ENCODE results near the gene KCNJ16. TPM values are rescaled to one million over a fixed set of nuclear protein-coding genes. Genes with fewer than 3 reads are reported as not detected.
A peak's percentile ranks its signal among the peaks of the same experiment; 100 is the strongest.

Gene KCNJ16
- total and polyA plus RNA-seq, 2 experiments from 2014 or later: not detected

DNA sequence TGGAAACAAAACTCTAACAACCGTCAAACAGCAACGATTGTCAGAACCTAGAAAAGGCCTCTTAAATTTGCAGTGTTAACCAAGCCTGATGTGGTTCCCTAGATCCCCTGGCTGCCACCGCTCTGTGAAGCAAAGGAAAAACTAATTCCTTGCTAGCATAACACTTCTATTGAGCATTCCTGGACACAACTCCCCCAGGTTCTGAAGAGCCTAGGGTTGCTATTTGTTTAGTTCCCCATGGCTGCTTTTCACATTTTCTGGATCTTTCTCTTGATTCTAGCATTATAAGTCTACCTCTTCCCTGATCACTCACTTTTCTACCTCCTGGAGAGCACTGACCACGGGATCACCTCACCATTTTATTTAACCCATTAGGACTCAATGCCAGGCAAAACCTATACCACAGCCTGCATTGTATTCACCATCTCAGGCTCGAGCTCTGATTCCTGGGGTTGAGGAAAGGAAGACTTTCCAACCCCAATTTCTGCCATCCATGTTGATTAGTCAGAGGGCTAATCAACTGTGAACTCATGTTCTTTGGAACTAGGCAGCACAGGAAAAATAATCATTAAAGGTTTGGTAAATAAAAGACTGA lies 692 bp upstream of the KCNJ16 start:
- TF ChIP-seq, protein P1, sequence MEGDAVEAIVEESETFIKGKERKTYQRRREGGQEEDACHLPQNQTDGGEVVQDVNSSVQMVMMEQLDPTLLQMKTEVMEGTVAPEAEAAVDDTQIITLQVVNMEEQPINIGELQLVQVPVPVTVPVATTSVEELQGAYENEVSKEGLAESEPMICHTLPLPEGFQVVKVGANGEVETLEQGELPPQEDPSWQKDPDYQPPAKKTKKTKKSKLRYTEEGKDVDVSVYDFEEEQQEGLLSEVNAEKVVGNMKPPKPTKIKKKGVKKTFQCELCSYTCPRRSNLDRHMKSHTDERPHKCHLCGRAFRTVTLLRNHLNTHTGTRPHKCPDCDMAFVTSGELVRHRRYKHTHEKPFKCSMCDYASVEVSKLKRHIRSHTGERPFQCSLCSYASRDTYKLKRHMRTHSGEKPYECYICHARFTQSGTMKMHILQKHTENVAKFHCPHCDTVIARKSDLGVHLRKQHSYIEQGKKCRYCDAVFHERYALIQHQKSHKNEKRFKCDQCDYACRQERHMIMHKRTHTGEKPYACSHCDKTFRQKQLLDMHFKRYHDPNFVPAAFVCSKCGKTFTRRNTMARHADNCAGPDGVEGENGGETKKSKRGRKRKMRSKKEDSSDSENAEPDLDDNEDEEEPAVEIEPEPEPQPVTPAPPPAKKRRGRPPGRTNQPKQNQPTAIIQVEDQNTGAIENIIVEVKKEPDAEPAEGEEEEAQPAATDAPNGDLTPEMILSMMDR (IDR thresholded peaks at IDR 0.05; ENCODE audit: low read depth, low read length): no peak
- DNase-seq (ENCODE audit: low read depth in 1 of 2, low spot score in 1 of 2): no peak
- H3K9me3 ChIP-seq (ENCODE audit: low read depth): no peaks in the 10 kb centered on the region
- no peaks in the 10 kb centered on the region for H3K27me3 ChIP-seq
- no peak overlapping the region for H3K4me3 ChIP-seq
- H3K27ac ChIP-seq: no peak overlapping the region
- no peaks in the 10 kb centered on the region for H3K4me1 ChIP-seq (ENCODE audit: low read depth)
- H3K36me3 ChIP-seq: no peaks in the 10 kb centered on the region

DNA sequence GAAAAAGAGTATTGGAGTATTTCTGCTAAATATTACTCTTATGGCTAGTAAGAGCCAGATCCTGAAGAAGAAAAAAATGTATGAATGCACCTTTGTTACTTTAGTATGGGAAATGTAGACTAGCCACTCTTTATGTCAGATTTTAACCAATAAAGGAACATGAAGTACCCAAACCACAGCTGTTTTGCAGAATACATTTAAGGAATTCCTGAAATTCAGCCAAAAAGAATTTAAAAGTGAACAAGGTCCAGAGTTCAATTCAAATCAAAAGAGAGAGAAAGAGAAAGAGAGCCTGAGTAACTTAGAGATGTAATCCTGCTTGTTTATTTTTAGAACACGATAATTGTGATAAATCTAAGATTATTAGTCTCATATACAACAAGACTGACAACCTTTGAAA lies 1.2 kb downstream of the KCNJ16 start:
- no peaks in the 10 kb centered on the region for H3K36me3 ChIP-seq
- peak in 1 of 2 donors; percentile 37 for DNase-seq (ENCODE audit: low read depth in 1 of 2, low spot score in 1 of 2)
- no peak overlapping the region for H3K4me3 ChIP-seq
- TF ChIP-seq, protein P1 (IDR thresholded peaks at IDR 0.05; ENCODE audit: low read depth, low read length): no peak
- no peaks in the 10 kb centered on the region for H3K27me3 ChIP-seq
- H3K27ac ChIP-seq: no peak overlapping the region
- H3K9me3 ChIP-seq (ENCODE audit: low read depth): no peaks in the 10 kb centered on the region
- H3K4me1 ChIP-seq (ENCODE audit: low read depth): no peaks in the 10 kb centered on the region

DNA sequence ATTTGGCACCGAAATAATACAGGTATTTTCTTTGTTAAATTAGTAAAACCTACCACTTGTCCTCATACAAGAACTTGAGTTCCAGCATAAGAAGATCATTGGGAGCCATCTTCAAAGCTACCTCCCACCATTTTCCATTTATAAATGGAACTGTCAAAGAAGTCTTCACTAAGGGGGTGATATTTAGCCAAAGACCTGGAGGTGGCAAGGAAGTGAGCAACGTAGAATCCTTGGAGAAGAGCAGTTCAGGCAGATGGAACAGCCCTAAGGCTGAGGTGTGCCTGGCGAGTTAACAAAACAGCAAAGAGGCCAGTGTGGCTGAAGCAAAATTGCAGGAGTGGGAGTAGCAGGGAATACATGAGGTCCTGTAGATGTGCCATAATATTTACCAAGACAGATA lies 1.8 kb downstream of the KCNJ16 start:
- Histone ChIP-seq H3K27me3 (no peaks in the 10 kb centered on the region), H3K9me3 (ENCODE audit: low read depth) (no peaks in the 10 kb centered on the region), H3K4me1 (ENCODE audit: low read depth) (no peaks in the 10 kb centered on the region), H3K36me3 (no peaks in the 10 kb centered on the region), H3K27ac (no peak overlapping the region), H3K4me3 (no peak overlapping the region)
- TF ChIP-seq, protein P1 (IDR thresholded peaks at IDR 0.05; ENCODE audit: low read depth, low read length): no peak
- DNase-seq (ENCODE audit: low read depth in 1 of 2, low spot score in 1 of 2): no peak

DNA sequence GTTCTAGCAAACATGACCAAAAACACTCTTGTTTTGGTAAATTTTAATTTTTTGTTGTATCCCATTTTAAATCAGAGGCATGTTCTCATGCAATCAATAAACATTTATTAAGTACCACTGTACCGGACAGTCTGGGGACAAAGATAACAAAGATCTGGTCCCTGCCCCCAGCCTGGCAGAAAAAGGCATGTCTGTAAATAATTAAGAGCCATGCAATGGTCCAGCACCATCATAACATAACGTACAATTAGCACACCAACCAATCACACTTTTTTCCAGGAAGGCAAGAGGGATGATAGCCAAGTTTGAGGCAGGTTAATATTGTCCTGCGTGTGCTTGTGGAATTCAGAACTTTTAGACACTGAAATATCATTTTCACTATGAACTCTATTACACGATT lies 3.5 kb downstream of the KCNJ16 start:
- H3K27ac ChIP-seq: no peak overlapping the region
- H3K36me3 ChIP-seq: no peaks in the 10 kb centered on the region
- no peak overlapping the region for H3K4me3 ChIP-seq
- no peak for DNase-seq (ENCODE audit: low read depth in 1 of 2, low spot score in 1 of 2)
- no peaks in the 10 kb centered on the region for H3K4me1 ChIP-seq (ENCODE audit: low read depth)
- TF ChIP-seq, protein P1 (IDR thresholded peaks at IDR 0.05; ENCODE audit: low read depth, low read length): no peak
- H3K27me3 ChIP-seq: no peaks in the 10 kb centered on the region
- no peaks in the 10 kb centered on the region for H3K9me3 ChIP-seq (ENCODE audit: low read depth)

DNA sequence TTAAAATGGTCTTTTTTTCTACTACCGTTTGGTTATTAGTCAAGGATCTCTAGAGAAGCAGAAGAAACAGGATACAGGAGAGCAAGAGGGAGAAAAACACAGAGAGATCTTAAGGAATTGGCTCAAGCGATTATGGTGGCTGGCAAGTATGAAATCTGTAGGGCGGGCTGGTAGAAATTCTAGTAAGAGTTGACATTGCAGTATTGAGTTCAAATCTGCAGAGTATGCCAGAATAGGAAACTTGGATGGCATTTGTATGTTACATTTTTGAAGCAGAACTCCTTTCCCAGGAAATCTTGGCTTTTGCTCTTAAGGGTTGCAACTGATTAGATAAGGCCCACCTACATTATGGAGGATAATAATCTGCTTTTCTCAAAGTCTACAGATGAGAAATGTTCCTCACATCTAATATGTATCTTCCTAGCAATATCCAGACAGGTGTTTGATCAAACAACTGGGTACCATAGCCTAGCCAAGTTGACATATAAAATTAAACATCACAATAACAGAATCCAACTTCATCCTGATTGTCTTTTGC lies 4.0 kb downstream of the KCNJ16 start:
- no peak for DNase-seq (ENCODE audit: low read depth in 1 of 2, low spot score in 1 of 2)
- H3K36me3 ChIP-seq: no peaks in the 10 kb centered on the region
- H3K9me3 ChIP-seq (ENCODE audit: low read depth): no peaks in the 10 kb centered on the region
- no peaks in the 10 kb centered on the region for H3K27me3 ChIP-seq
- H3K27ac ChIP-seq: no peak overlapping the region
- no peaks in the 10 kb centered on the region for H3K4me1 ChIP-seq (ENCODE audit: low read depth)
- TF ChIP-seq, protein P1 (IDR thresholded peaks at IDR 0.05; ENCODE audit: low read depth, low read length): no peak
- H3K4me3 ChIP-seq: no peak overlapping the region

All from cardiac muscle cell (in vitro differentiated cells and primary cell).